A549 (cell line): ENCODE measurements around the gene PICK1.

ENCODE experiments used
- CHD2 ChIP-seq: fragments of 150-350 bp; IDR thresholded peaks from 2 replicates; pipeline ENCODE4 v1.6.1; 2014; ENCODE audit warnings: low read length; ENCODE audit not compliant: partially characterized antibody
- EP300 ChIP-seq, 2 experiments: fragments of >200 bp; sonication (Bioruptor Twin); formaldehyde crosslinking; IDR thresholded peaks; 2 replicates in 1 of 2; 3 replicates in 1 of 2; pipeline ENCODE4 v1.6.1; 2016 to 2017
- RAD21 ChIP-seq, 2 experiments: fragments of >200 bp in 1 of 2; sonication (Bioruptor Twin) in 1 of 2; formaldehyde crosslinking in 1 of 2; IDR thresholded peaks in 1 of 2; conservative IDR thresholded peaks in 1 of 2; 2 replicates in 1 of 2; 3 replicates in 1 of 2; pipeline ENCODE4 v1.6.1; 2012 to 2018; ENCODE audit warnings: inconsistent platforms in 1 of 2
- TF ChIP-seq, protein P1 (sequence below): fragments of >200 bp; sonication (Bioruptor Twin); formaldehyde crosslinking; IDR thresholded peaks from 3 replicates; pipeline ENCODE4 v1.5.1; 2016

DNA sequence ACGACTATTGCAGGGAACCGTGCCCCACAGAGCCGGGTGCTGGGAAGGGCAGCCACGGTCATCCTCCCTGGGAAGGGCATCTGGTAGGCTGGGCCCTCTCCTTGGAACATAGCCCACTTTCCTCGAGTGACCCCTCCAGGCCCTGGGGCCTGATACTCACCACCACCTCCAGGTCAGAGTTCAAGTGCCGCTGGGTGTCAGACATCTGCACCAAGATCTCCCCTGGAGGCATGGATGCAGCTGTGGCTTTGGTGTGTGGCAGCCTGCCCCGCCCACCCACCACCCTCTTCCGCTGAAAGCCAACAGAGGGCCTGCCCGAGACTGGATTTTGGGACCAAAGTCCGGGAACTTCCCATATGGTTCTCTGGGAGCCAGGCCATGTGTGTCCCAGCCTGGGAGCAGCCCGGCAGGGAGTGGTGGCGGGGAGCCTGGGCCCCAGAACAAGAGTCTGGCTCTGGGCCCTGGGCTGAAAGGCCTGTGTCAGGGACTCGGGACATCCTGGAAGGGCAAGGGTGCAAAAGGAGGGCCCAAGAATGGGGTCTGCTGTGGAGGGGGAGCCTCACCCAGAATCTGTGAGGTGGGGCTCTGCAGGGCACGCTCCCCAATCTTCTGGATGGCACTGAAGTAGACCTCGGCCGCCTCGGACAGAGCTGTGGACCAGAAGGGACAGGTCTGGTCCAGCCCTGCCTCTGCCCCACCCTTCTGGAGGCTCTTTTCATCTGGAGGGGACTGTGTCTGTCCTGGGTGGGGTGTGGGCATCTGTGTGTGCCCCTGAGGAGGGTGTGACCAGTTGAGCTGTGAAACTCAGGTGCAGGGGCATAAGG lies 50.7 kb downstream of the PICK1 start:
- TF ChIP-seq RAD21 (conservative IDR thresholded peaks at IDR 0.05 in 1 of 2, IDR thresholded peaks at IDR 0.05 in 1 of 2) (no peak), EP300 (IDR thresholded peaks at IDR 0.05) (no peak), CHD2 (no peak)
- TF ChIP-seq, protein P1, sequence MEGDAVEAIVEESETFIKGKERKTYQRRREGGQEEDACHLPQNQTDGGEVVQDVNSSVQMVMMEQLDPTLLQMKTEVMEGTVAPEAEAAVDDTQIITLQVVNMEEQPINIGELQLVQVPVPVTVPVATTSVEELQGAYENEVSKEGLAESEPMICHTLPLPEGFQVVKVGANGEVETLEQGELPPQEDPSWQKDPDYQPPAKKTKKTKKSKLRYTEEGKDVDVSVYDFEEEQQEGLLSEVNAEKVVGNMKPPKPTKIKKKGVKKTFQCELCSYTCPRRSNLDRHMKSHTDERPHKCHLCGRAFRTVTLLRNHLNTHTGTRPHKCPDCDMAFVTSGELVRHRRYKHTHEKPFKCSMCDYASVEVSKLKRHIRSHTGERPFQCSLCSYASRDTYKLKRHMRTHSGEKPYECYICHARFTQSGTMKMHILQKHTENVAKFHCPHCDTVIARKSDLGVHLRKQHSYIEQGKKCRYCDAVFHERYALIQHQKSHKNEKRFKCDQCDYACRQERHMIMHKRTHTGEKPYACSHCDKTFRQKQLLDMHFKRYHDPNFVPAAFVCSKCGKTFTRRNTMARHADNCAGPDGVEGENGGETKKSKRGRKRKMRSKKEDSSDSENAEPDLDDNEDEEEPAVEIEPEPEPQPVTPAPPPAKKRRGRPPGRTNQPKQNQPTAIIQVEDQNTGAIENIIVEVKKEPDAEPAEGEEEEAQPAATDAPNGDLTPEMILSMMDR, result no peak
